ENCODE measurements around the gene GAN.
A peak's percentile ranks its signal among the peaks of the same experiment; 100 is the strongest.
"Not testable (repeated sequence)": the region's sequence is repeated elsewhere in the genome, so short reads cannot be mapped to it uniquely, and the experiment has no call there.

The GAN gene

DNA sequence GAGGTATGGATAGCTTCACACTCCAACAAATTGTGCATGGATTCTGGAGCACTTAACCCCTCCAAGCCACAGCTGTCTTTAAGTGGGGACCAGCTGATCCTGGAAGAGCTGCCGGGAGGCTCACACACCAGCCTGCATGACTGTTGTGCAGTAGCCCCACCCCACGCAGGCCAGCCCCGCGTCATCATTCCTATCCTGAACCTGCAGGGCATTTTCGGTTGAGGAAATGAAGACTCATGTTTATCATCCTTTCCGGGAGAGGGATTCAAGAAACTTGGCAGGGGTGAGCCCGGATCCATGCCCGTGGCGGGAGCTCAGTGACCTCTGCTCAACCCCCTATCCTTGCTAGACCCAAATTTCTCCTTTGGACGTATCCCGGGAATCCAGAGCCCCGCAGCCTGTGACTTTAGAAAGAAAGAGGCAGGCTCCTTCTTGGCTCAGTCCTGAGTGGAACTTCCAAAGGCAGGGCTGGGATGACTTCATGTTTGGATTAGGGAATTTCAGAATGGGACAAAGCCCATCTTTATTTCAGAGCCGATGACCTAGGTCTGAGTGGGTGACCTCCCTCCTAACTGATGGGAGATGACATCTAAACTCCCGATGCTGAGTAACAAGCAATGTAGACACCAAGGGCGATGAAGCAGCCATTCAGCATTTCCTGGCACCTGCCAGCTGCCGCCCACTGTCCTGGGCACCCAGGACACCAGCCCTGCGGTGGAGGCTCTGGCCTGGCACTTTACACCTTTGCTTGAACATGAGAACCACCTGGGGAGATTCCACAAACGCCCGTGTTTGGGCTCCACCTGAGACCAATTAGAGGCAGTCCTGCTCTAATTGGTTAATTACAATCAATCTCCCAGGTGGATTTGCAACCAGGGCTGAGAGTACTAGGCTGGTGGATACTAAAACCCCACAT lies 86.5 kb downstream of the GAN start:
- DNase-seq: no peak

DNA sequence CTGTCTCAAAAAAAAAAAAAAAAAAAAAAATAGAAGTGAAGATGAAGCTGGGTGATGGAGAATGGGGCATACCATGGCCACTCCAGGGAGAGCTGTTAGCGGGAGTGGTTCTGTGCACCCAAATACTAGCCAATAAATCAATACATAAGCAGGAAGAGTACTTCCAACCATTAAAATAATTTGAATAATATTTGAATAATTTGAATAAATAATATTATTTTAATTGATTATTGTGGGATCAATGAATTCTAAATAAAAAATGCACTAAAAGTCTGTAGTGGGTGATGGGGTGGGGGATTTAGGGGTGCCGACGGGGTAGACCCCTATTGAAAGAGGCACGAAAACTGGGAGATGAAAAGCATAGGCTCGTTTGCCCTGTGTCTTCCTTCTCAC lies 88.4 kb downstream of the GAN start:
- no peak for DNase-seq

DNA sequence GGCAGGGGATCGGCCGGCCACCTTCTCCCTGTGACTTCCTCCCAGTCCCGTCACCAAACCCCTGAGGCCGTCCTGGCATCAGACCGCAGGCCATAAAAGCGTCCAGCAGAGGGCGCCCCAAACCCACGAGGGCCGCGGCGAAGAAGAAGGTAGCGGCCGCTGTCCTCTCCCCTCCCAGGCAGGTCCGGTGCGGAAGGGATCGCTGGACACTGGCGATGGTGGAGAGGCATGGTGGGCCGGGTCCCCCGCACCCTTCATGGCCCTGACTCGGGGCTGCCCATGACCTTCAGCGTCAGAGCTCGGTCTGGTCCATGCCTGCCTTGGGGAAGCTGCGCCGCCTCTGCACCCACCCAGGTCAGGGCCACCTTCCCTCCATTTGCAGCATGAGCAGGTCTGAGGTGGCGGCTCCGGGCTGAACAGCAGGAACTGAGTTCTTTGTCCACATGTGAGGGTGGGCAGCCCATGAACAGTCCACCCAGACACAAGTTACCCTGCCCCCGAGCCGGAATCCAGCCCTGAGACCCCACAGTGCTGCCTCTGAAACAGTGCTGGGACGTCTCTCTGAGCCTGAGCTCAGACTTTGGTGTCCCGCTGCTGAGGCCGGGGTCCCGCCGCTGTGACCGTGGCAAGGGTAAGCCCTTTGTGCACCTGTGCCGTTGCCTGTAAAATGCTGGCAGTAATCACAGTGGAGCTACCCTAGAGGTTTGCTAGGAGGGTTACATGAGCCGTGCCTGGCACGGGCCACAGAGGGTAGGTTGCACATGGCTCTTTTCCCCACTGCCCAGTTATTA lies 89.0 kb downstream of the GAN start:
- peak; percentile 62 for DNase-seq

DNA sequence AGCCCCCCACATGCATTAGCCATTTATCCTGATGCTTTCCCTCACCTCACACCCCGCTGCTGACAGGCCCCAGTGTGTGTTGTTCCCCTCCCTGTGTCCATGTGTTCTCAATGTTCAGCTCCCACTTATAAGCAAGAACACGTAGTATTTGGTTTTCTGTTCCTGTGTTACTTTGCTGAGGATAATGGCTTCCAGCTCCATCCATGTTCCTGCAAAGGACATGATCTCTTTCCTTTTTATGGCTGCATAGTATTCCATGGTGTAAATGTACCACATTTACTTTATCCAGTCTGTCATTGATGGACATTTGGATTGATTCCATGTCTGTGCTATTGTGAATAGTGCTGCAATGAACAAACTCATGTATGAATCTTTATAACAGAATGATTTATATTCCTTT lies 90.2 kb downstream of the GAN start:
- not testable (repeated sequence) for DNase-seq

DNA sequence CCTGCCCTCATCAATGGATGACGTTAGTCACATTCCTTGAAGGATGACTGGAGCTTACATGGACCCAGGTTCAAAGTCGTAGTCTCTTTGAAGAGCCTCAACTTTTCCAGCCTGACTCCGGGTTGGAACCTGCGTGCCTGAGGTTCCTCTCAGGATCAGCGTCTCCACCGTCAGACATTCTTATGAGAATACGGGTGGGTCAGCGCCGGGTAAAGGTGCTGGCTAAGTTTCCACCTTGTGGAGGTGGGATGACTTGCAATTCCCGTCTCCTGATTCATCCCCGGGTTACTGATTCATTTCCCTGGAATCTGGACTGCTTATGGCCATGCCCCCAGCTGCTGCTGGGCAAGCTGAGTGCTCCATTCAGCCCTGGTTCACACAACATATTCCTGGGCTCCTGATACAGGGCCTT lies 90.9 kb downstream of the GAN start:
- peak; percentile 97 for DNase-seq

DNA sequence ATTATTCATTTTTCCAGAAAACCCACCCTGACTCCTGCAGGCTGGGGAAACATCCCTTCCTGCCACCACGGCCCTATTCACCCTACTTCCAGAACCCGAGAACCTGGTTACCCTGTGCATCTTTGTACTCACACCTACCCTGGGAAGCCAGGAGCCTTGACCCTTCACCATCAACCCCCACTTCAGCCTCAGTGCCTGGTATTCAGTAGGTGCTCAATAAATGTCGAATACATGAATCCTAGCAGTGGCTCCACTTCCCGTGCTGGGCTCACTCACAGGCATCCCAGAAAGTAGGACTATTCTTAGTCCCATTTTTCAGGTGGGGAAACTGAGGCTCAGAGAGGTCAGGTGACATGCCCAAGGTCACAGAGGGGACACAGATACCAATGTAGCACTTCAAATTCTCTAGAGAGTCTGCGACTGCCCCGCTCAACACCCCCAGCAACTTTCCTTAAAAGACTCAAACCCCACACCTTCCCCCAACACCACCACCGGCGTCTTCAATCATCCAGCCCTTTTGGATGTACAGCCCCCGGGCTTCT lies 93.7 kb downstream of the GAN start:
- no peak for DNase-seq

DNA sequence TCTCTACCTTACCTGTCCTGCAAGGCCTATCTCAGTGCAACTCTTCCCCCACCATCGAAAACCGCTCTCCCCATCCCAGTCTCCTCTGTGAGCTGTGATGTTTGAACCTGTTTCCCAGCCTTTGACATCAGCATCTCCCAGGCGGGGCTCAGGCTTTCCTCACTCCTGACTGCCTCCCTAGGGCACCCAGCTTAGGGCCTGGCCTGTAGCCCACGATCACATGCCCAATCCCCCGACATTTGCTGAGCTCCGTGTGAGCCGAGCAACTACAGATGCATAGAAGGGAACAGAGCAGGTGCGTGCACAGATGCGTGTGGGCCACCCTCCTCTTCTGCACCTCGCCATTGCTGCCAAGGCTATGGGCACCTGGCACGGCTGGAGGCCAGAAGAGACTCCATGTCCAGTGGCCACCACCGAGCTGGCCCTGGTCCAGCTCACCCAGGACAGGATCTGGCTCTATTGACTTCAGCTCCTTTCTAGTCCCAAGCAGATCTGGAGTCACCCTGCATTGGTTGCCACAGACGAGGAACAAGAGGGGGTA lies 94.3 kb downstream of the GAN start:
- no peak for DNase-seq

DNA sequence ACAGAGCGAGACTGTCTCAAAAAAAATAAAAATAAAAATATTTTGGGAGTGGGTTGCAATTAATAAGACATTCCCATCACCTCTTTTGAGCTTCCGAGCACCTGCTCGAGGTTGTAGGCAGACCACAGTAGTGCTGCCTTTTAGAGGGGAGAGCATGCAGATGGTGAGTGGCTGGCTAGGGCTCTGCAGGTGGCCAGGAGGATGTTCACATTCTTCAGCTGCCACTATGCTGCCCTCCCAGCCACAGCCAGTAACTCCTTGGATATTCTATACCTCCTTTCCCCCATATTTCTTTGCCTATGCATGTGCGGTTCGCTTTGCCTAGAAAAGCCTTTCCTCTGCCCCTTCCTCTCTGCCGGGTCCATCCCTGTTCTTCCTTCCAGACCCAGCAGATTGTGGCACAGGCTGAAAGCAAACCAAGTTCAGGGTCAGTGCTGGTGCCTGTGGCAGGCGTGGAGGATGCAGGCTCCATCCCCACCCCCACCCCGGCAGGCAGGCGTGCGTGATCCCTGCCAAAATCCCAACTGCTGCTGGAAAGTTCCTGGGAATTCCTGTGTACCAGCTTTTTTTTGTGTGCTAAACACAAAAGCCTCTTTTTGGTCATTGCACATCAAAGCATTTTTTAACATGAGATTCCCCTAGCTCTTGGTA lies 96.0 kb downstream of the GAN start:
- DNase-seq: no peak

DNA sequence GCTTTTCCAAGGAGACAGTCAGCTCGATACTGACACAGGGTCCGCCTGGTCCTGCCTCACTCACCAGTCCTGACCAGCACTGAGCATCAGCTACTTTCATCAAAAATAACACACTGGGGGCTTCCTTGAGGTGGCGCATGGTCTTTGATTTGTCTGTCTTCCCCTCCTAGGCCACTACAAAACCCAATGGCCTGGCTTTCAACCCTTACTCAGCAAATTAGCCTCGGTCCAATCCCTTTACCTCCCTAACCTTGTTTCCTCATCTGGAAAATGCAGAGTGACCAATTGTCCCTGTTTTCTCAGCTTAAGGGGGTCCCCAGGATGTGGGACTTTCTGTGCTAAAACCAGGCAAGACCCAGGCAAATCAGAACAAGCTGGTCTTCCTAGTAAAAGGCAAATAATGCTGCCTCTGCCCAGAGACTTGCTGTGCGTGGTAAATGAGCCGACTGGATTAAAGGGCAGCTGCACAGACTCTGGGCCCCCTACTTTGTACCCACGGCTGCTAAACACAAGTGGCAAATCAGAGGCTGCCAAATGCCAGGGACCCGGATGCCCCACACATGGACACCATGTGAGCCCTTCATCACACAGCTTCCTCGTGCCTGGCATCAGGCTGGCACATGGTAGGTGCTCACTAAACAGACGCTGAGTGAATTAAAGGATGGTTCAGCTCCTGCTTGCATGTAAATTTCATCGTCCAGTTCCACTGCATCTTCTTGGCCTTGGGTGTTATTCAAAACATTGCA lies 98.7 kb downstream of the GAN start:
- DNase-seq: no peak

DNA sequence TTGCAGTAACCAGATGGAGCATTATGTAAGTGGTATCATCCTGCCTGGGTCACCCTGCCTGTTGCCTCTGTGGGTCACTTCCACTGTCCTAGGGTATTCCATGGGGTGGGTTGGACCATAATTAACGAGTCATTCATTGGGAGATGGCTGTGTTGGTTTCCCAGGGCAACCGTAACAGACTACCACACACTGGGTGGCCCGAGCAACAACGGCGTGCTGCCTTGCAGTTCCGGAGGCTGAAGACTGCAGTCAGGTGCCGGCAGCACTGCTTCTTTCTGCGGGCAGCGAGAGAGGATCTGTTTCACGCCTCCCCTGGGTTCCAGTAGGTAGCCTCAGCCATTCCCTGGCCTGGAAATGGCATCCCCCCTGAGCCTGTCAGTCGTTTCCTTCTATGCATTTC lies 101.0 kb downstream of the GAN start:
- no peak for DNase-seq

DNA sequence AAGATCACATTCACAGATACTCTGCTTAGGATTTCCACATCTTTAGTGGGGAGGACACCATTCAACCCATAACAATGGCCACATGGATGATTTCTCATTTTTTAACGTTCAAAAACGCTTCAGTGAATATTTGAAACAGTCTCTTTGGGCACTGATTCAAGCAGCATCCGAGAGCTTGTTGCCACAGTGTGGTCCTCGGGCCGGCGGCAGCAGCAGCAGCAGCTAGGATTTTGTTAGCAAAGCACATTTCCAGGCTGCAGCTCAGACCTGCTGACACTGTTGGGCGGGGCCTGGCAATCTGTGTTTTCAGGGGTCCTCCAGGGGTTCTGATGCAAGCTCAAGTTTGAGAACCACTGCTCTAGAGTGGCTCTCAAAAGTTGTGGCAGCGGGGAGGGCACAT lies 102.0 kb downstream of the GAN start:
- no peak for DNase-seq

DNA sequence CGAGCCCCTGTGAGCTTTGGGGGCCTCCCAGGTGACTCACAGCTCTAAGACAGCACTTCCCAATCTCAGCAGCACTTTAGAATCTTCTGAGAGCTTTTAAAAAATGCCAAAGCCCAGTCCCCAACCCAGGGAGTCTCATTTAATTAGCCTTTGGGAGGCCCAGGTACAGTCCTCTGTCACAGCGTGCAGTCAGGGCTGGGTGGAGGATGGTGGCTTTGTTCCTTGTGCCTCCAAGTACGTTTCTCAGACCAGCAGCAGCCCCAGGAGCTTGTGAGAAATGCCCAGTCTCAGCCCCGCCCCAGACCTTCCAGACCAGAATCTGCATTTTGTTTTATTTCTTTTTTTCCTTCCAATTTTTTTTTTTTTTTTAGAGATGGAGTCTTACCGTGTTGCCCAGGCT lies 102.4 kb downstream of the GAN start:
- DNase-seq: no peak

DNA sequence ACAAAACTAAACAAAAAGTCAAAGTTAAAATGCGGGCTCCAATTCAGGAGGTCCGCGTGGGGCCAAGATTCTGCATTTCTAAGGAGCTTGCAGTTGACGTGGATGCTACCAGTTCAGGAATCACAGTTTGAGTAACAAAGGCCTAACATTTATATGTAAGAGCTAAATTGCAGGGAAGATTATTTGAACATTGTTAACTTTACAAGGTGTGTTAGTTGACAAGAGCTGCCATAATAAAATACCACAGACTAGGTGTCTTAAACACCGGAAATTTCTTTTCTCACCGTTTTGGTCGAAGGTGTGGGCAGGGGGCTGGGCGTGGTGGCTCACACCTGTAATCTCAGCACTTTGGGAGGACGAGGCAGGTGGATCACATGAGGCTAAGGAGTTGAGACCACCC lies 105.0 kb downstream of the GAN start:
- no peak for DNase-seq

DNA sequence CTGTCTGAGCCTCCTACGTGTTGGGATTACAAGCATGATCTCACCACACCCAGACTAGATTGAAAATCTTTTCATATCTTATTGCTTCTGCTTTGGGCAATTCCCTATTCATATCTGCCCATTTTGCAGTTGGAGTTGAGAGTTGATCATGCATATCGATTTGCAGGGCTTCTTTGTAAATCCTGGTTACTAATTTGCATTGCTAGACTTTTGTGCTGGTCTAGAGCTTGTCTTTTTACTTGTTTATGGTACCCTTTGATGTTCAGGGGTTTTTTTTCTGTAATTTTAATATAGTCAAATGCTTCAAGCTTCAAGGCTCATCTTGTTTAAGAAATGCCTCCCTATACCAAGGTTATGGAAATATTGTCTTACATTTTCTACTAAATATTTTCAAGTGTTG lies 106.4 kb downstream of the GAN start:
- DNase-seq: no peak

DNA sequence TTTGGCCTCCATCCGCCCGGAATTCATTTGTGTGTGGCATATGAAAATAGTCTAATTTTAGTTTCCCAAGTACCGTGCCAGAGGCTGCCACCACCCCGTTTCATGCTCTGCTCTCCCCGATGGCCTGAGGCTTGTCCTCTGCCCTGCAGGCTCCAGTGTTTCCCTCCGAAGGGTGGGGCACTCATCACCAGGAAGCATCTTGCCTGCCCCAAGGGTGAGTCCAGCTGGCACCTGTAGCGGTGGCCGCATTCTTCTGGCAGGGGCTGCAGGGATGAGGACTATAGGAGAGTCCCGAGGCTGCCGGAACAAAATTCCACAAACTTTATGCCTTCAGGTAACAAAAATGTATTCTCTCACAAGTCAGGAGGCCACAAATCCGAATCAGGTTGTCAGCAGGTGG lies 106.8 kb downstream of the GAN start:
- no peak for DNase-seq

DNA sequence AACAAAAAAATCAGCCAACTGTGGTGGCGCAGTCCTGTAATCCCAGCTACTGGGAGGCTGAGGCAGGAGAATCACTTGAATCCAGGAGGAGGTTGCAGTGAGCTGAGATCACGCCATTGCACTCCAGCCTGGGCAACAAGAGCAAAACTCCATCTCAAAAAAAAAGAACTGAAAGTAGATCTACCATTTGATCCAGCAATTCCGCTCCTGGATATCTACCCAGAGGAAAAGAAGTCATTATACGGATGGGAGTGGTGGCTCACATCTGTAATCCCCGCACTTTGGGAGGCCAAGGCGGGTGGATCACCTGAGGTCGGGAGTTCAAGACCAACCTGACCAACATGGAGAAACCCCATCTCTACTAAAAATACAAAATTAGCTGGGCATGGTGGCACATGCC lies 107.4 kb downstream of the GAN start:
- DNase-seq: not testable (repeated sequence)

DNA sequence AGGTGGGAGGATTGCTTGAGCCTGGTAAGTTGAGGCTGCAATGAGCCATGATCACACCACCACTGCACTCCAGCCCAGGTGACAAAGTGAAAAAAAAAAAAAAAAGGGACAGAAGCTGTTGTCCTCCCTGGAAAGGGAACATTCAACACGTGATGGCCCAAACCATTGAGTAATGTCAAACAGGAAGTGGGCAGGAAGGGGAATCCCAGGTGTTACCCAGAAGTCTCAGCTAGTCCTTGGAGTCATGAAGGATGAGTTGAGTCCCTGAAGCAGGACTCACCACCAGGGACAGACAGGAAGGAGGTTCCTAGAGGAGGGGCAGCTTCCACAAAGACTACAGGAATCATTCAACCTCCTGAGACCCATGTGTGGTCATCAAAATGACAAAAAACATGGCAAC lies 110.0 kb downstream of the GAN start:
- DNase-seq: no peak

DNA sequence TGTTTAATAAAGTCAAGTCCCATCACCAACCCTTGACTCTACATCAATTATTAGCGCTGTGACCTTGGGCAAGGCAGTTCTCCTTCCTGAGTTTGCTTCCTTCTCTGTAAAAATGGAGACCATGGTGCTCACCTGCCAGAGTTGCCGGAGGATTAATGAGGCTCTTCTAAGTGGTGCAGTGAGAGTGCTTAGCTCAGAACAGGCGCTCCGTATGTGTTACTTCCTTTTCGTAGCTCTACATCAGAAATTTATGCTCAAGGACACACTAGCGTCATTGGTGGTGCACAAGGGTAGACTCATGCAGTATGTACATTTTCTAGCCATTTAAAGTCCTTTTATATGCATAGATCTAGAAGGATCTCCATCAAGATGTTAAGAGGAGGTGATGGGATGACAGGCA lies 112.5 kb downstream of the GAN start:
- no peak for DNase-seq

DNA sequence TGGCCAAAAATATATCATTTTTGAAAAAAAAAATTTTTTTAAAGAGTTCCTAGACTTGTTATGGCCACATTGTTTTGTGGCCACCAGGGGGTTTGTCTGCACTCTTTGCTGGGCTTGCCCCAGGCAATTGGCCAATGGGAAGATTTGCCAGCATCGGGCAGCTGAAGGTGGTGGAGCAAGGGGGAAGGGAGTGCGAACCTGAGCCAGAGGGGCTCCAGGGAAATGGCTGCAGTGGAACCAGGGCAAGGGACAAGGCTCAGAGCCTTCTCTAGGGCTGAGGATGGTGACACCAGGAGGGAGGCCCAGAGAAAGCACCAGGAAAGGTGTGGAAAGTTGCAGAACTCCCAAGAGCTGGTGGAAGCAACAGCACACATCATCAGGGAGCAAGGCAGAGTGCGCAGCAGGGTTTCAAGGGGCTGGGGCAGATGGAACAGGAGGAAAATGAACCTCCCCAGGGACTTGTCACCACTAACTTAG lies 114.3 kb downstream of the GAN start:
- DNase-seq: no peak

DNA sequence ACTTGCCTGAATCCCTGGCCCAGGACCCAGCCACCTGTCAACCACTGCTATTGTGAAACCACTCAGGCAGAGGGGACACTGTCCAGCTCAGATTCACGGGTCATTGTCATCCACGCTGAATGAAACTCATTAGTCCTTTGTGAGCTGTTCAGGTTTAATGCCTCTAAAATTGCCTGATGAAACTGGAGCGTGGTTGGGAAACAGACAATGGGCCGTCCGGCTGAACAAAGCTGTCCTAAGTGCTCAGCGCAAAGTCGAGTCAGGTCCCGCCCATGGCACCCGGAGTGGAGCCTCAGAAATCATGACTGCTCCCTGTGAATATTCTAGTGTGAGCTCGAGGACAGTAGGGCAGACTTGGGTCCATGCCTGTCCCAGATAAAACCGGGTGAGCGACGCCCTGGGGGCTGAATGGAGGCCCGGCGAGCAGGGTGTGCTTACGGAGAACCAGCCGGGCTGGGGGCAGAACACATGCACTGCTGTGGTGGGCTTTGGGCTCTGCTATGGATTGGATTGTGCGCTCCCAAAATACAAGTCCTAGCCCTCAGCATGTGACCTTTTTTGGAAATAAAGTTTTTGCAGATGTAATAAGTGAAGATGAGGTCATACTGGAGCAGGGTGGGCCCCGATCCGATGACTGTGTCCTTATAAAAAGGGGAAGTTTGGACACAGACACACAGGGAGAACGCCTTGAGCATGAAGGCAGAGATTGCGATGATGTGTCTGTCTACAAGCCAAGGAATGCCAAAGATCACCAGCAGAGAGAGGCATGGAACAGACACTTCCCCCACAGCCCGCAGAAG lies 117.0 kb downstream of the GAN start:
- no peak for DNase-seq

DNA sequence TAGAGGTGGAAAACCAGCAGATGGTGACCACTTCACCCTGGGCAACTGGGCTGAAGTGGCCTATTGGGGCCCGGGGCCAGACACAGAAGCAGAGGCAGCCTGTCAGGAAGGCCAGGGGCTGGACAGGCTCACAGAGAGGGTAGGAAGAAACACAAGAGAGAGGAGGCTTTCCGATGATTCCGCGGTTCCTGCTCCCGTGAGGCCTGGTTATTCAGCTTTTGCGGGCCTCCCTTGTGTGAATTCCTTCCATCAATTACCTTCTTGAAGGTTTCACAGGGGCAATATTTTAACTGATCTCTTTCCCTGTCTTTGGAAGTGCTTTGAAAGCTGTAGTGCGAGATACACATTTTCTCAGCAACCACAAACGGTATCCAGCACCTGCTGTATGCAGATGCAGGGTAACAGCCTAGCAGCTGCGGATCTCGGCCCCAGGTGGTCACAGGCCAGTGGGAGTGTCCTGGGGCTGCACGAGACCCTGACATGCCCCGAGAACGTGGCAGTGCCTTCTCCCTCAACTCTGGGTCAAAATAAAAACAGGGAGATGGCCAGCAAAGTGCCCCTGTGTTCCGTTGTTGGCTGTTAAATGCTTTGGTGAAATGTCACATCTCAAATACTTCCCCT lies 118.3 kb downstream of the GAN start:
- no peak for DNase-seq

All from kidney glomerular epithelial cell (primary cell).